ENCODE measurements around the gene SHISA7.
"Not testable (repeated sequence)": the region's sequence is repeated elsewhere in the genome, so short reads cannot be mapped to it uniquely, and the experiment has no call there.

Gene SHISA7

GRCh38 chr19:55443824-55444480 lies 852 bp upstream of the SHISA7 start:
- no peak for DNase-seq

GRCh38 chr19:55442372-55442961 lies 633 bp downstream of the SHISA7 start:
- peak; percentile 51 for DNase-seq

DNA sequence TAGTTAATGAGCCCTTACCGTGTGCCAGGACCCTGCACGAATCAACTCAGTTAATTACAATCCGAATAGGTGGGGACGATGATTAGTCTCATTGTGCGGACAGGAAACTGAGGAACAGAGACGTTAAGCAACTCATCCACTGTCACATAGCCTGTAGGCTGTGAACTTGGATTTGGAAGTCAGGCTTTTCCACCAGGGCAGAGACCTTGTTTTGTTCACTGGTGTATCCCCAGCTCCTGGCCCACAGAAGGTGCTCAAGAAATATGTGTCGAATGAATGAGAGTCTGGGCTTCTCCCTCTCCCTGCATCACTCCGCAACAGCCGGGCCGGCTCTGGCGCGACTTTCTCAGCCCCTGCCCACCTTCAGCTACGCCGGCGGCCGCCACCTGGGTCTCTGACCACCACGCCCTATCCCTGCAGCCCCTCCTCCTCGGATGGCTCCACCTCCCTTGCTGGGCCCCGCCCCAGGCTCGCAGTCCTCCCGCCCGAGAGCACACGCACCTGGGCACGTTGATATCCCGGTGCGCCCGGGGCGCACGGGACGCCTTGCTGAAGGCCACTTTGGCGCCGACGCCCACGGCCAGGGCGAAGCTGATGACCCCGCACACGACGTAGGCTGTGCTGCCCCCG lies 1.3 kb downstream of the SHISA7 start:
- DNase-seq = peak; percentile 65

GRCh38 chr19:55441319-55441691 lies 1.8 kb downstream of the SHISA7 start:
- no peak for DNase-seq

GRCh38 chr19:55440411-55441105 lies 2.5 kb downstream of the SHISA7 start:
- DNase-seq = no peak

- DNase-seq = no peak
These were observed 4.0 kb downstream of the SHISA7 start for GRCh38 chr19:55439052-55439451.

GRCh38 chr19:55437410-55437809 lies 5.7 kb downstream of the SHISA7 start:
- no peak for DNase-seq

DNA sequence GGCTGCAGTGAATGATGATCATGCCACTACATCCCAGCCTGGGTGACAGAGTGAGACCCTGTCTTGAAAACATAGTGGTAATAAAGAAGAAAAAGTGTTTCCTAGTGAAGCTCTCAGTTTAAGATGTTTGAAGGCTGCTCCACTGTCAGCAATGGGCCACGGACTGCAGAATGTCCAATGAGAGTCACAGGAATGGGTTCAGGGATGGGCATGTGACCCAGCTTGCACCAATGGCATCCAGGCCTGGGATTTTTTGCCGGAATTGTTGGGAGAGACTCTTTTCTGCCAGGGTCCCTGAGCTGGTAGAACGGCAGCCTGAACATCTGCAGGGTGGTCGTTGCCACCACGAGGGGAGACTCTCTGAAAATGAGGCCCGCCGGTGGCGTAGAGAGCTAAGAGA lies 6.3 kb downstream of the SHISA7 start:
- DNase-seq = no peak

- no peak for DNase-seq
These were observed 8.1 kb downstream of the SHISA7 start for GRCh38 chr19:55435020-55435419.

DNA sequence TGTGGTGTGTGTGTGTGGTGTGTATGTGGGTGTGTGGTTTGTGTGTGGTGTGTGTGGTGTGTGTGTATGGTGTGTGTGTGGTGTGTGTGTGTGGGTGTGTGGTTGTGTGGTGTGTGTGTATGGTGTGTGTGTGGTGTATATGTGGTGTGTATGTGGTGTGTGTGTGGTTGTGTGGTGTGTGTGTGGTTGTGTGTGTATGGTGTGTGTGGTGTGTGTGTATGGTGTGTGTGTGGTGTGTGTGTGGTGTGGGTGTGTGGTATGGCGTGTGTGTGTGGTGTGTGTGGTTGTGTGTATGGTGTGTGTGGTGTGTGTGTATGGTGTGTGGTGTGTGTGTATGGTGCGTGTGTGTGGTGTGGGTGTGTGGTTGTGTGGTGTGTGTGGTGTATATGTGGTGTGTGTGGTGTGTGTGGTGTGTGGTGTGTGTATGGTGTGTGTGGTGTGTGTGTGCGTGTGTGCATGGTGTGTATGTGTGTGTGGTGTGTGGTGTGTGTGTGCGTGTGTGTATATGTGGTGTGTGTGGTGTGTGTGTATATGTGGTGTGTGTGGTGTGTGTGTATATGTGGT lies 8.7 kb downstream of the SHISA7 start:
- DNase-seq = no peak

- no peak for DNase-seq
These were observed 9.8 kb downstream of the SHISA7 start for GRCh38 chr19:55433292-55433691.

DNA sequence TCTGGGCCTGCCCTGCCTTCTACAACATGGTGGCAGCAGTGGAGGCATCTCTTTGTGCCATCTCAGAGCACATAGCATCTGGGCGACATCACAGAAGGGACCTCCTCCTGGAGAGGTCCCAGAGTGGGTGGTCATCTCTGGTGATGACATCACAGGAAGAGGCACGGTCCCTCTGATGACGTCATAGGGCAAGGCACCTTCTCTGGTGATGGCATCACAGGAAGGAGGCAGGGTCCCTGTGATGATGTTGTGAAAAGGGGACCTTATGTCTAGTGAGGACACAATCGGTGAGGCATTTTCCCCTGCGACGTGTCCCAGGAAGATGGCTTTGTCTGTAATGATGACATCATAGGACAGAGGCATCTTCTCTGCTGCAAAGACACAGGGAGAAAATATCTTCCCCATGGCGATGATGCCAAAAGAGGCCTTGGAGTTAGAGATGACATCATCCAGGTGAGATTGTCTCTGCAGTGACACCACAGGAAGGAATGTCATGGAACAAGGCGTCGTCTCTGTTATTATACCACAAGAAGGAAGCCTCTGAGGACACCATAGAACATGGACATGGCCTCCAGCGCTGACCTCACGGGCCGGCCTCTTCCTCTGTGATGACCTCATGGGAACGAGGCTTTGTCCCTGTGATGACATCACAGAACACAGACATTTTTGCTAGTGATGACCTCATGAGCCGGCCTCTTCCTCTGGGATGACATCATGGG lies 10.7 kb downstream of the SHISA7 start:
- DNase-seq = no peak

GRCh38 chr19:55431183-55431582 lies 11.9 kb downstream of the SHISA7 start:
- no peak for DNase-seq

DNA sequence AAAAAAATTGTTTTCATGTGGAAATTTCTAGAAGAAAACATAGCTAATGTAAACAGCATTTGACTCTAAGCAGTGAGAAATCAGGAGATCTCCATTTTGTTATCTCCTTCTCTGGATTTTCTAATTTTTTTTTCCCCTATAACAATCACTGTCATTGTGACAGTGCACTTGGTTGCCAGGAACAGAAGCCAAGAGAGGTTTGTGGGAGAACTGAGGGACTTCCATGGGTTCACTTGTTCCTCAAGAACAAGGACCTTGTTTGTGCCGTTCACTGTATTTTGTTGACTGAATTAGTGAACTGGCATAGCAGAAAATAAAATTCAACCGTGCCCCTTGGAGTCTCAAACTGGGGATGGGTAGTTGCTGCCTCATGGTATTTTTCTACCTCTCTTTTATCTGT lies 17.1 kb downstream of the SHISA7 start:
- no peak for DNase-seq

DNA sequence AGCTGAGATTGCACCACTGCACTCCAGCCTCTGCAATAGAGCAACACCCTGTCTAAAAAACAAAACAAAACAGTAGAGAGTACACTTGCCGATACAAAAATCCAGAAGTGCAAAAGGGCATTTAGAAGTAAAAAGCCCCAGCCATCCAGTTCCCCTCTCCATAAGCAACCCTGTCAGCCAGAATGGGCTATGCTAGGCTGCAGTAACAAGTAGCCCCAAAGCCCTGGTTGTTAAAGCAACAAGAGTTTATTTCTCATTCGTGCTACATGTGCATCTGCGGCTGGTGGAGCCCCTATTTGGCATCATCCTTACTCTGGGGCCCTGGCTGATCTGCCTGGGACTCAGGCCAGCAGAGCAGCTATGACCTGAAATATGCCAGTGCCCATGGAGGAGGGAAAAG lies 18.6 kb downstream of the SHISA7 start:
- no peak for DNase-seq

GRCh38 chr19:55423225-55424005 lies 19.7 kb downstream of the SHISA7 start:
- DNase-seq = no peak

GRCh38 chr19:55421281-55421680 lies 21.8 kb downstream of the SHISA7 start:
- not testable (repeated sequence) for DNase-seq

DNA sequence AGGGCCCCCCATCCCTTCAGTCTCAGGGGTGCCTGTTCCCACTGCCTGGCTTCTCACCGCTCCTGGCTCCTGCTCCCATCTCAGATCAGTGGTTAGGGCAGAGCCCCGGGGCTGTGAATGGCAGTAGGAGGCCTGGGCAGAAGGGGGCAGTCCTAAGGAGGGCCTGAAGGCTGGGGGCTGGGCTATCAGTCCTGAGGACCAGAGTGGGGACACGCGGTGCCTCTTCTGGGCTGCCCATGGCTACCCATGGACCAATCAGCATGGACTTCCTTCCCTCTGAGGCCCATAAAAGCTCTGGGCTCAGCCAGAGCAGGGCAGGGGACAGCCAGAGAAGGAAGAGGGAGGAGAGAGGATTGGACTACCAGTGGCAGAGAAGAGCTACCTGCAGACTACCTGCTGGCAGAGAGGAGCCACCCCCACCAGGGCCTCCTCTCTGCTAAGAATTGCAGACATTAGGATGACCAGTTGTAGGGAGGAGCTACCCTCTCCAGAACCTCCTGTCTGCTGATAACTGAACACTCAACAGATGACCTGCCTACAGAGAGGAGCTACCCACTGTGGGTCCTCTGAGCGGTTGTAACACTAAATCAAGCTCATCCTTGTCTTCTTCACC lies 23.4 kb downstream of the SHISA7 start:
- no peak for DNase-seq

- no peak for DNase-seq
These were observed 24.0 kb downstream of the SHISA7 start for GRCh38 chr19:55419103-55419502.

DNA sequence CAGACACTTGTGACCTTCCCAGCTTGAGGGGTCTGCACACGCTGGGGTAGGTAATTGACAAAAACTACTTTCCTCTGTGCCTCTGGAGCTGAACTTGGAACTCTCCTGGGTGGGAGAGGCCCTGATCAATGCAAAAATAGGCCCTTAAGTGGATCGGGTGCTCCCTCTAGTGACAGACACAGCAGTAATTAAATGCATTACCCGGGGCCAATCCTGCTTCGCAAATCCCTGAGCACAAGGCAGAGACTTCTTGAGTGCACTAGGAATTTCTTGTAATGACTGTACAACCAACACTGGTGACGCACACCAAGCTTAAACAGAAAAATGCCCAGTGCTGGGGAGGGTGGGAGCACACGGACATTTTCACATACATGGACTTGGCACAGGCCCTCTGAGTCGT lies 24.9 kb downstream of the SHISA7 start:
- DNase-seq = peak; percentile 63

GRCh38 chr19:55410168-55410567 lies 32.9 kb downstream of the SHISA7 start:
- no peak for DNase-seq

GRCh38 chr19:55409179-55409578 lies 33.9 kb downstream of the SHISA7 start:
- not testable (repeated sequence) for DNase-seq

All from NCI-H526 treated with DMSO at 0.1 percent for 48 hours (cell line).